Cardiac muscle cell (in vitro differentiated cells and primary cell): ENCODE data around the gene FN3K. TPM values are rescaled to one million over a fixed set of nuclear protein-coding genes. Genes with fewer than 3 reads are reported as not detected.

ENCODE experiments used
- DNase-seq, 2 donors: peaks; one replicate each; pipeline versions ENCODE4 v3.0.0 to v3.0.0-alpha.2; 2010 to 2017; ENCODE audit warnings: low read depth in 1 of 2, low spot score in 1 of 2
- H3K27ac ChIP-seq: fragments of 200-600 bp; sonication (generic); 2 replicates; pipeline ENCODE4 v1.5.1; 2016
- H3K27me3 ChIP-seq: fragments of 200-600 bp; sonication (generic); 2 replicates; pipeline ENCODE4 v1.6.0; 2016; ENCODE audit warnings: control low read depth
- H3K36me3 ChIP-seq: fragments of 200-600 bp; sonication (generic); 2 replicates; pipeline ENCODE4 v1.5.1; 2016; ENCODE audit warnings: control low read depth
- H3K4me1 ChIP-seq: fragments of 200-600 bp; sonication (generic); 2 replicates; pipeline ENCODE4 v1.8.1; 2017; ENCODE audit warnings: low read depth, mild to moderate bottlenecking, mixed run types
- H3K4me3 ChIP-seq: fragments of 200-600 bp; sonication (generic); 2 replicates; pipeline ENCODE4 v1.5.1; 2016; ENCODE audit warnings: mild to moderate bottlenecking
- H3K9me3 ChIP-seq: fragments of 200-600 bp; sonication (generic); 2 replicates; pipeline ENCODE4 v1.5.1; 2017; ENCODE audit warnings: low read depth, mild to moderate bottlenecking, control low read depth
- CTCF ChIP-seq: IDR thresholded peaks from 2 replicates; pipeline ENCODE4 v1.5.1; 2012; ENCODE audit warnings: low read depth, mild to moderate bottlenecking, low read length
- polyA plus RNA-seq: library from polyadenylated mRNA; unstranded; fragments of >200 nt; fragmentation: Nextera tagmentation; extraction: Ambion mirVana; gene quantifications from 2 replicates; pipeline ENCODE4 v1.2.1, GENCODE V29; 2016
- total RNA-seq: library from RNA; depleted of rRNA; stranded (reverse); fragments of >200 nt; gene quantifications from 2 replicates; pipeline ENCODE4 v1.2.3, GENCODE V29; 2016

The FN3K gene
- total and polyA plus RNA-seq, 2 experiments from 2014 or later = 10.3 to 20.6 TPM

DNA sequence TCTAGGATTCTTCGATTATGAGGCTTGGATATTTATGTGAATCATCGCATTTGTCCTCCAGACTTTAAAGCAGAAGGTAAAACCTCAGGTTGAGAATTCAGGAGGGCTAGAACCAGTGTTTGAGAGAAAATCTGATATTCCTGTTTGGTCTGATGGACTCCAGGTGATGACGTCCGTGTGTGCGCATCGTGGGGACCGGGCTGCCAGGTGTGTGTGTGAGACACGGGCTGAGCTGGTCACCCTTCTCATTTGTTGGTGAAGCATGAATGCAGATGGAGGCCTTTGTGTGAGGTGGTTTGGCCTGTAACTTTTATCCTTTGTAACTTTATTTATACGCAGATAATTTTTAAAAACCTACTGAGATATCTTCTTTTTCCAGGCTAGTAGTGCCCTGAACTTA lies 61.6 kb downstream of the FN3K start:
- H3K4me3 ChIP-seq = no peak overlapping the region
- no peak overlapping the region for H3K27ac ChIP-seq
- TF ChIP-seq CTCF = no peak
- no peaks in the 10 kb centered on the region for H3K9me3 ChIP-seq
- no peak for DNase-seq
- peaks cover 3% of the 10 kb centered on the region for H3K36me3 ChIP-seq
- no peaks in the 10 kb centered on the region for H3K4me1 ChIP-seq
- no peaks in the 10 kb centered on the region for H3K27me3 ChIP-seq

GRCh38 chr17:82798752-82799151 lies 63.3 kb downstream of the FN3K start:
- no peak for TF ChIP-seq CTCF

DNA sequence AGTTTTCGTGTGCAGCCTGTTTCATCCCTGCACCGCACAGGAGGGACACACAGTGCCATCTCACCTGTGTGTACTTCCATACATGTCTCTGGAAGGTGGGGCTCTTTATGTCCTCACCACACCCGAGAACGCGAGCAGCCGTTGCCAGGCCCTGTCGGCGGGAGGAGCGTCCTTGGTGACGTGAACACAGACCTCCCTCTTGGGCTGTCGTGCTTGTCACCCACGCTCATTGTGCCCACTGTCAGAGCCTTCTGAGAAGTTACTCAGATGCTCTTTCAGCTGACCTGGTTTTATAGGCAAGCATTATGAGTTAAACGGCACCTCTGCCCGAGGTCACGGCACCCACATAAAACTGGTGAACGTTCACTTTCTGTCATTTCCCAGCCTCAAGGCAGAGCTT lies 64.2 kb downstream of the FN3K start:
- Histone ChIP-seq H3K4me3 (no peak overlapping the region), H3K27me3 (no peaks in the 10 kb centered on the region), H3K36me3 (peaks cover 3% of the 10 kb centered on the region), H3K4me1 (no peaks in the 10 kb centered on the region), H3K9me3 (no peaks in the 10 kb centered on the region), H3K27ac (no peak overlapping the region)
- DNase-seq = no peak
- TF ChIP-seq CTCF = no peak

More at GRCh38 chr17:82798752-82799151, 63.3 kb downstream of the FN3K start:
- peaks cover 3% of the 10 kb centered on the region for H3K36me3 ChIP-seq
- no peaks in the 10 kb centered on the region for H3K4me1 ChIP-seq
- no peak overlapping the region for H3K4me3 ChIP-seq
- H3K9me3 ChIP-seq = no peaks in the 10 kb centered on the region
- H3K27me3 ChIP-seq = no peaks in the 10 kb centered on the region
- no peak overlapping the region for H3K27ac ChIP-seq
- DNase-seq = no peak

Other genes starting within 250 kb of the FN3K start
- gene FOXK2, start 215.9 kb upstream of the FN3K start, total RNA-seq = 44.5 and 63.0 TPM in 2 replicates
- 22.0 and 26.7 TPM in 2 replicates for gene FOXK2, start 215.9 kb upstream of the FN3K start, polyA plus RNA-seq
- gene WDR45B, start 87.2 kb upstream of the FN3K start, total RNA-seq = 83.2 and 111 TPM in 2 replicates
- 99.5 and 105 TPM in 2 replicates for gene WDR45B, start 87.2 kb upstream of the FN3K start, polyA plus RNA-seq
- 29.7 and 38.9 TPM in 2 replicates for gene RAB40B, start 36.9 kb upstream of the FN3K start, total RNA-seq
- 28.9 and 42.8 TPM in 2 replicates for gene RAB40B, start 36.9 kb upstream of the FN3K start, polyA plus RNA-seq
- gene FN3KRP, start 18.9 kb upstream of the FN3K start, total RNA-seq = 10.9 and 18.6 TPM in 2 replicates
- gene FN3KRP, start 18.9 kb upstream of the FN3K start, polyA plus RNA-seq = 30.7 and 38.7 TPM in 2 replicates
- gene TBCD, start 16.4 kb downstream of the FN3K start, total RNA-seq = 32.1 and 55.7 TPM in 2 replicates
- 66.0 and 106 TPM in 2 replicates for gene TBCD, start 16.4 kb downstream of the FN3K start, polyA plus RNA-seq
- gene ZNF750, start 104.4 kb downstream of the FN3K start, total RNA-seq = 0.07 TPM in 1 of 2 replicates, not detected in the other
- 0.14 and 0.49 TPM in 2 replicates for gene ZNF750, start 104.4 kb downstream of the FN3K start, polyA plus RNA-seq